ENCODE results near the gene ELOF1. TPM values are rescaled to one million over a fixed set of nuclear protein-coding genes. Genes with fewer than 3 reads are reported as not detected.
A peak's percentile ranks its signal among the peaks of the same experiment; 100 is the strongest.

The ELOF1 gene
- total RNA-seq, 1 experiment from 2014 or later: 105 TPM

GRCh38 chr19:11528551-11529341 is 30.3 kb downstream of the ELOF1 start, which contains the start of gene ECSIT:
Gene ECSIT (minus strand): TSS chr19:11529134. CDS start chr19:11519170, 9,964 bp downstream.
- Histone ChIP-seq H3K9ac (ENCODE audit: low read length) (peak within 1 kb of the TSS; percentile 83), H3K36me3 (ENCODE audit: low read depth, low read length) (peaks cover 3% of the 10 kb centered on the region; the same call in 1 of the 2 replicates), H3K27me3 (ENCODE audit: low read length) (no peaks in the 10 kb centered on the region), H3K9me2 (replicated peaks; ENCODE audit: low read length) (no peaks in the 10 kb centered on the region), H3K4me1 (ENCODE audit: insufficient read depth, low read length) (peaks cover 25% of the 10 kb centered on the region), H2AFZ (ENCODE audit: low read length) (peak within 1 kb of the TSS; percentile 80), H4K20me1 (ENCODE audit: low read length) (no peaks in the 10 kb centered on the region), H3K4me2 (ENCODE audit: low read length) (peak within 1 kb of the TSS; percentile 90), H3K79me2 (ENCODE audit: low read length) (peaks cover 24% of the 10 kb centered on the region), H3K9me3 (ENCODE audit: low read length) (no peaks in the 10 kb centered on the region), H3K27ac (ENCODE audit: low read length) (peak within 1 kb of the TSS; percentile 81), H3K4me3 (ENCODE audit: low read length) (peak within 1 kb of the TSS; percentile 90), H3F3A (ENCODE audit: low read length, unreplicated experiment) (no peaks in the 10 kb centered on the region)
- CTCF ChIA-PET: interaction anchor here (0.5 to 1.4 kb wide), 3 partner anchors 30 to 239 kb away, joined by 3 to 8 read pairs (median 7); partner anchors contain the start of genes ELOF1 and PRKCSH
- POLR2A ChIA-PET (ENCODE audit: unreplicated experiment): interaction anchor here (0.6 to 1.4 kb wide), 2 partner anchors 30 to 93 kb away, joined by 5 to 21 read pairs; partner anchors contain the start of genes ELOF1, ODAD3 and PRKCSH
- peak; percentile 99 for DNase-seq
- TF ChIP-seq EZH2 (IDR thresholded peaks at IDR 0.05; ENCODE audit: low read length, unreplicated experiment) (no peak), EZH2phosphoT487 (IDR thresholded peaks at IDR 0.05; ENCODE audit: borderline replicate concordance, low read length) (no peak), CTCF (conservative IDR thresholded peaks at IDR 0.05; ENCODE audit: low read depth, low read length) (no peak)
- intact Hi-C loops (cut with micrococcal nuclease): loop anchor here (2.0 kb wide), 2 partner anchors 24 to 30 kb away; partner anchors contain the start of genes ELOF1 and ZNF653
- TSS peak; percentile 73 for BruUV-seq (replicated peaks)
- ATAC-seq: peak; percentile 96

- CTCF ChIA-PET: interaction anchor here (0.6 kb wide), 1 partner anchor 70 kb away, joined by 4 read pairs; no protein-coding TSS in a partner anchor
- POLR2A ChIA-PET (ENCODE audit: unreplicated experiment): no interaction called here
Measured at GRCh38 chr19:11519138-11519537, 39.9 kb downstream of the ELOF1 start.

More at GRCh38 chr19:11519138-11519537, 39.9 kb downstream of the ELOF1 start:
- H3K36me3 ChIP-seq (ENCODE audit: low read depth, low read length): peaks cover 6% of the 10 kb centered on the region; the same call in 1 of the 2 replicates
- H3K27me3 ChIP-seq (ENCODE audit: low read length): no peaks in the 10 kb centered on the region
- BruUV-seq (replicated peaks): no TSS peak
- no peak overlapping the region for H3K4me3 ChIP-seq (ENCODE audit: low read length)
- no peak for TF ChIP-seq EZH2phosphoT487 (IDR thresholded peaks at IDR 0.05; ENCODE audit: borderline replicate concordance, low read length)
- TF ChIP-seq EZH2 (IDR thresholded peaks at IDR 0.05; ENCODE audit: low read length, unreplicated experiment): no peak
- no peak for TF ChIP-seq CTCF (conservative IDR thresholded peaks at IDR 0.05; ENCODE audit: low read depth, low read length)
- DNase-seq: peak; percentile 52
- no peaks in the 10 kb centered on the region for H3F3A ChIP-seq (ENCODE audit: low read length, unreplicated experiment)
- H2AFZ ChIP-seq (ENCODE audit: low read length): no peak overlapping the region
- H3K9ac ChIP-seq (ENCODE audit: low read length): no peak overlapping the region
- intact Hi-C loops (cut with micrococcal nuclease): no loop called here
- H3K9me3 ChIP-seq (ENCODE audit: low read length): no peaks in the 10 kb centered on the region
- H3K79me2 ChIP-seq (ENCODE audit: low read length): no peaks in the 10 kb centered on the region
- H4K20me1 ChIP-seq (ENCODE audit: low read length): no peaks in the 10 kb centered on the region
- no peaks in the 10 kb centered on the region for H3K9me2 ChIP-seq (replicated peaks; ENCODE audit: low read length)
- peak; percentile 85 for ATAC-seq
- H3K4me1 ChIP-seq (ENCODE audit: insufficient read depth, low read length): peaks cover 7% of the 10 kb centered on the region
- no peak overlapping the region for H3K4me2 ChIP-seq (ENCODE audit: low read length)
- no peak overlapping the region for H3K27ac ChIP-seq (ENCODE audit: low read length)

Measured in PC-3 (cell line).